Lung (tissue), 5 donors: ENCODE results near the gene TAS2R8. TPM values are rescaled to one million over a fixed set of nuclear protein-coding genes. Genes with fewer than 3 reads are reported as not detected.

Experiments used
- polyA plus RNA-seq, 2 donors: library from polyadenylated mRNA; stranded (reverse); fragments of 200-250 nt; gene quantifications; one replicate each; pipeline ENCODE4 v1.2.1, GENCODE V29; 2013
- small RNA-seq: library from RNA; depleted of rRNA; stranded (forward); fragments of <200 nt; gene quantifications from one replicate; pipeline ENCODE3, GENCODE V24; 2014; ENCODE audit warnings: low replicate concordance
- total RNA-seq, 2 donors: library from RNA; depleted of rRNA in 1 of 2; stranded (reverse); fragments of >200 nt in 1 of 2; gene quantifications; one replicate each; pipeline ENCODE4 v1.2.1, GENCODE V29; 2014 to 2021
- donor health status: Bipolar disorder and iron deficiency.
- donor health status: healthy.
- donor health status: DM: yes; HTN: yes; CAD: no.

The TAS2R8 gene
- total and polyA plus RNA-seq, 4 donors, result not detected

Small RNA genes within 50 kb of the gene (small RNA-seq; reads per million reads assigned to genes)
- not detected for gene PRR4

Other genes starting within 250 kb of the TAS2R8 start
- gene MAGOHB, start 193.7 kb downstream of the TAS2R8 start, total RNA-seq, result 10 to 100 TPM; 19.7 to 26.4 TPM
- 10 to 100 TPM; 19.3 to 39.7 TPM for gene MAGOHB, start 193.7 kb downstream of the TAS2R8 start, polyA plus RNA-seq
- 1 to 10 TPM in 1 of 2 donors, under 1 TPM in 1; 0.77 to 1.0 TPM for gene STYK1, start 133.2 kb downstream of the TAS2R8 start, total RNA-seq
- 1 to 10 TPM in 1 of 2 donors, under 1 TPM in 1; 0.67 to 1.3 TPM for gene STYK1, start 133.2 kb downstream of the TAS2R8 start, polyA plus RNA-seq
- 100 to 1,000 TPM; 134 to 299 TPM for gene YBX3, start 84.0 kb downstream of the TAS2R8 start, total RNA-seq
- gene YBX3, start 84.0 kb downstream of the TAS2R8 start, polyA plus RNA-seq, result 100 to 1,000 TPM; 228 to 276 TPM
- gene TAS2R7, start 4.7 kb downstream of the TAS2R8 start, total RNA-seq, result under 1 TPM in 1 of 2 donors, not detected in 1; 0.31 TPM
- not detected for gene TAS2R7, start 4.7 kb downstream of the TAS2R8 start, polyA plus RNA-seq
- not detected for gene TAS2R9, start 2.9 kb upstream of the TAS2R8 start, total RNA-seq
- not detected for gene TAS2R9, start 2.9 kb upstream of the TAS2R8 start, polyA plus RNA-seq
- gene TAS2R10, start 19.1 kb upstream of the TAS2R8 start, total RNA-seq, result 1 to 10 TPM in 1 of 2 donors, under 1 TPM in 1; 0.80 to 2.1 TPM
- gene TAS2R10, start 19.1 kb upstream of the TAS2R8 start, polyA plus RNA-seq, result under 1 TPM in 1 of 2 donors, not detected in 1; 0.18 TPM
- gene PRR4, start 42.2 kb upstream of the TAS2R8 start, total RNA-seq, result 1 to 10 TPM; 2.2 to 7.3 TPM
- 1 to 10 TPM; 3.4 to 3.6 TPM for gene PRR4, start 42.2 kb upstream of the TAS2R8 start, polyA plus RNA-seq
- gene PRH1, start 77.0 kb upstream of the TAS2R8 start, total RNA-seq, result 10 to 100 TPM; 23.1 to 92.5 TPM
- 1 to 10 TPM; 1.9 to 3.1 TPM for gene PRH1, start 77.0 kb upstream of the TAS2R8 start, polyA plus RNA-seq
- 10 to 100 TPM in 1 of 2 donors, 1 to 10 TPM in 1; 1.7 to 13.5 TPM for gene TAS2R13, start 102.3 kb upstream of the TAS2R8 start, total RNA-seq
- not detected for gene TAS2R13, start 102.3 kb upstream of the TAS2R8 start, polyA plus RNA-seq
- gene PRH2, start 122.0 kb upstream of the TAS2R8 start, total RNA-seq, result not detected
- under 1 TPM; 0.30 to 0.31 TPM for gene PRH2, start 122.0 kb upstream of the TAS2R8 start, polyA plus RNA-seq
- 10 to 100 TPM in 1 of 2 donors, 1 to 10 TPM in 1; 3.0 to 13.5 TPM for gene TAS2R14, start 132.0 kb upstream of the TAS2R8 start, total RNA-seq
- gene TAS2R14, start 132.0 kb upstream of the TAS2R8 start, polyA plus RNA-seq, result 1 to 10 TPM in 1 of 2 donors, under 1 TPM in 1; 0.48 to 1.0 TPM
- gene TAS2R50, start 179.6 kb upstream of the TAS2R8 start, total RNA-seq, result 10 to 100 TPM in 1 of 2 donors, 1 to 10 TPM in 1; 1.8 to 11.1 TPM
- gene TAS2R50, start 179.6 kb upstream of the TAS2R8 start, polyA plus RNA-seq, result under 1 TPM in 1 of 2 donors, not detected in 1; 0.03 TPM
- gene TAS2R20, start 191.0 kb upstream of the TAS2R8 start, total RNA-seq, result 10 to 100 TPM in 1 of 2 donors, 1 to 10 TPM in 1; 1.7 to 21.2 TPM
- under 1 TPM; 0.08 to 0.16 TPM for gene TAS2R20, start 191.0 kb upstream of the TAS2R8 start, polyA plus RNA-seq
- 10 to 100 TPM in 1 of 2 donors, 1 to 10 TPM in 1; 3.2 to 25.0 TPM for gene TAS2R19, start 215.3 kb upstream of the TAS2R8 start, total RNA-seq
- under 1 TPM; 0.13 to 0.14 TPM for gene TAS2R19, start 215.3 kb upstream of the TAS2R8 start, polyA plus RNA-seq
- gene TAS2R31, start 224.1 kb upstream of the TAS2R8 start, total RNA-seq, result 10 to 100 TPM in 1 of 2 donors, 1 to 10 TPM in 1; 3.2 to 20.1 TPM
- gene TAS2R31, start 224.1 kb upstream of the TAS2R8 start, polyA plus RNA-seq, result under 1 TPM; 0.14 to 0.26 TPM